Naive B cell (primary cell): ENCODE data around the gene ASB6. TPM values are rescaled to one million over a fixed set of nuclear protein-coding genes. Genes with fewer than 3 reads are reported as not detected.

Experiments
- ATAC-seq, 2 donors: fragments of 150-1000 bp; cut with Tn5 transposase; 2 replicates each; pipeline ENCODE4 v1.10.0; 2021; ENCODE audit warnings: low read depth in 2 of 2, mild to moderate bottlenecking in 2 of 2, moderate library complexity in 2 of 2
- DNase-seq: peaks from one replicate; pipeline ENCODE4 v3.0.0; 2022
- H3K27ac Mint-ChIP-seq, 6 donors: one replicate each; pipeline ENCODE4 v1.8.0; 2020 to 2022; ENCODE audit warnings: mild to moderate bottlenecking in 6 of 6, mixed read lengths in 6 of 6, moderate library complexity in 5 of 6, inconsistent platforms in 2 of 6
- H3K27me3 Mint-ChIP-seq, 3 donors: one replicate each; pipeline ENCODE4 v1.8.0; 2021 to 2022; ENCODE audit warnings: mixed read lengths in 3 of 3, mild to moderate bottlenecking in 1 of 3
- H3K36me3 Mint-ChIP-seq, 2 donors: one replicate each; pipeline ENCODE4 v1.8.0; 2020 to 2022; ENCODE audit warnings: mixed read lengths in 2 of 2, inconsistent platforms in 1 of 2, mild to moderate bottlenecking in 1 of 2
- H3K4me1 Mint-ChIP-seq, 3 donors: one replicate each; pipeline ENCODE4 v1.8.0; 2020 to 2022; ENCODE audit warnings: mixed read lengths in 3 of 3, inconsistent platforms in 1 of 3, mild to moderate bottlenecking in 1 of 3, moderate library complexity in 1 of 3
- H3K4me3 Mint-ChIP-seq, 8 donors: one replicate each; pipeline ENCODE4 v1.8.0; 2020 to 2022; ENCODE audit warnings: mild to moderate bottlenecking in 8 of 8, mixed read lengths in 8 of 8, moderate library complexity in 8 of 8, inconsistent platforms in 2 of 8
- H3K9me3 Mint-ChIP-seq, 7 donors: one replicate each; pipeline ENCODE4 v1.8.0; 2020 to 2022; ENCODE audit warnings: mixed read lengths in 7 of 7, mild to moderate bottlenecking in 5 of 7, inconsistent platforms in 2 of 7, moderate library complexity in 1 of 7
- polyA plus RNA-seq, 6 donors: library from polyadenylated mRNA; unstranded; fragments of 300-500 nt; fragmentation: Illumina TruSeq; gene quantifications; one replicate each; pipeline ENCODE4 v1.2.3, GENCODE V29; 2021; ENCODE audit warnings: low read depth in 6 of 6

ASB6 gene, protein sequence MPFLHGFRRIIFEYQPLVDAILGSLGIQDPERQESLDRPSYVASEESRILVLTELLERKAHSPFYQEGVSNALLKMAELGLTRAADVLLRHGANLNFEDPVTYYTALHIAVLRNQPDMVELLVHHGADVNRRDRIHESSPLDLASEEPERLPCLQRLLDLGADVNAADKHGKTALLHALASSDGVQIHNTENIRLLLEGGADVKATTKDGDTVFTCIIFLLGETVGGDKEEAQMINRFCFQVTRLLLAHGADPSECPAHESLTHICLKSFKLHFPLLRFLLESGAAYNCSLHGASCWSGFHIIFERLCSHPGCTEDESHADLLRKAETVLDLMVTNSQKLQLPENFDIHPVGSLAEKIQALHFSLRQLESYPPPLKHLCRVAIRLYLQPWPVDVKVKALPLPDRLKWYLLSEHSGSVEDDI
- 10 to 100 TPM; 13.3 to 23.4 (median 16.5) TPM for polyA plus RNA-seq

DNA sequence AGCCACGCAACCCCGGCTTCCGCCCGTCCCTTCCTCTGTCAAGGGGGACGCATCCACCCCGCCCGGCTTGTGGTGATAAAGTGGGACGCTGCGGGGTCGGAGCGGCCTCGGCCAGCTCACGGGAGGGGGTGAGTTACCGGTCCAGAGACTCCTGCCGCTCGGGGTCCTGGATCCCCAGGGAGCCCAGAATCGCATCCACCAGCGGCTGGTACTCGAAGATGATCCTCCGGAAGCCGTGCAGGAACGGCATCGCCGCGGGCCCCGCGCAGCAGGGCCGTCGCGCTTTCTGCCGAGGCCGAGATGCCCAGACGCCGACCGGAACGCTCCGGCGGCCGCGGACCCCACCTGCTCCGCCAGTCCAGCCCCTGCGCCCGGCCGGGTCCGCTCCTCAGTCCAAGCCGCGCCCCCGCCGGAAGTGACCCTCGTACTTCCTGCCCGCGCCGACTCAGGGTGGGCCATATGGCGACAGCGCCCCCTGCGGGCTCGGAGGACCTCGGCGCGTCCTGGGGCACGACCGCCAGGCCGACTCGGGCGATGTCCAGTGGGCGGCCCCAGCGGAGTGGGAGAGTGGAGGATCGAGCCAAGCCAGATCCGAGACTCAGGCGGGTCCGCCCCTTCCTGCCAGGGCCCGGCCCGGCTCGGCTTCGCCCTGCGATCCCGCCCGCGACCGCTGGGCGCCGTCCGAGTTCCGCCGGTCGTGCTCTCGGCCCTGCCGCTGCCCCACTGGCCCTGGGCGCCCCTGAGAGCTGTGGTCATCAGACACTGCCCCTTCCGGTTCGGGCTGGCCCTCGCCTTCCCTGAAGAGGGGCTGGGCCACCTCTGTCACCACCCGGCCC lies at the start of gene ASB6:
Gene ASB6, minus strand, starts transcription at position 402 of the 836 bp plus-strand sequence. Its CDS starts 152 bp downstream, at position 250.
- H3K4me3 Mint-ChIP-seq, result peak within 1 kb of the TSS; percentile 77 to 91 (median 84)
- peak; percentile 94 for DNase-seq
- peak within 1 kb of the TSS; percentile 82 to 95 (median 87) for H3K27ac Mint-ChIP-seq
- peaks cover 0 to 5% (median 0%) of the 10 kb centered on the region in 3 donors for H3K27me3 Mint-ChIP-seq
- peaks cover 0 to 8% of the 10 kb centered on the region in 2 donors for H3K36me3 Mint-ChIP-seq
- H3K9me3 Mint-ChIP-seq, result no peaks in the 10 kb centered on the region
- H3K4me1 Mint-ChIP-seq, result peaks cover 14 to 32% (median 19%) of the 10 kb centered on the region in 3 donors
- ATAC-seq, result peak; percentile 90 to 91

DNA sequence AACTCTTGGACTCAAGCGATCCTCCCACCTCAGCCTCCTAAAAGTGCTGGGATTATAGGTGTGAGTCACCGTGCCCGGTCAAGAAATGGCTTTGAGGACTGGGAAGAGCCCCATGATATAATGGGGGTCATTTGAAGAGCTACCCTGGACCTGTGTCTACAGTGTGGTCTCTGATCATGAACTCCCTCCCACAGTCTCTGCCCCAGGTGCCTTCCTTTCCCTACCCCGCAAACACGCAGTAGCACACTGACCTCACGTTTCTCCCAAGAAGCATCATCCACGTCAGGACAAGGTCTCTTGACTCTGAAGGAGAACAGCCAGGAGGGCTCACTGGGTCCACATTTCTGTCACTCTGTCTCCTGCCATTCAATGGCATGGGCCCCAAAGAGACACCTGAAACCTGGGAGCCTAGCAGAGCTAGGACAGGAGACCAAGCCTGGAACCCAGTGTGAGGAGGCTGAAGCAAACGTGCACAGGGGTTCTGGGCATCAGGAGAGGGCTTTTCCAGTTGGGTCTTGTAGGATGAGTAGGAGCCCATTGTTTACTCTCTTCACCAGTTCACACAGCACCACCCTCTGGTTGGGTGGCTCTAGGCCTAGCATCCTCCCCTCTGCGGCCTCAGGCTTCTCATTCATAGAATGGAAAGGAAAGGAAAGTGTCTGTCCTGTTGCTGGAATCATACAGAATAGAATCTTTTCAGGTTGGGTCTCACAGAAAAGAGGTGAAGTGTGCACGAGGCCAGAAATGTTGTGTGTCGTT lies 46.5 kb upstream of the ASB6 start:
- Mint-ChIP-seq H3K9me3 (no peaks in the 10 kb centered on the region), H3K27me3 (peaks cover 4 to 20% (median 8%) of the 10 kb centered on the region in 3 donors), H3K4me3 (no peak overlapping the region), H3K27ac (no peak overlapping the region), H3K4me1 (no peaks in the 10 kb centered on the region), H3K36me3 (no peaks in the 10 kb centered on the region)
- ATAC-seq, result no peak
- no peak for DNase-seq

DNA sequence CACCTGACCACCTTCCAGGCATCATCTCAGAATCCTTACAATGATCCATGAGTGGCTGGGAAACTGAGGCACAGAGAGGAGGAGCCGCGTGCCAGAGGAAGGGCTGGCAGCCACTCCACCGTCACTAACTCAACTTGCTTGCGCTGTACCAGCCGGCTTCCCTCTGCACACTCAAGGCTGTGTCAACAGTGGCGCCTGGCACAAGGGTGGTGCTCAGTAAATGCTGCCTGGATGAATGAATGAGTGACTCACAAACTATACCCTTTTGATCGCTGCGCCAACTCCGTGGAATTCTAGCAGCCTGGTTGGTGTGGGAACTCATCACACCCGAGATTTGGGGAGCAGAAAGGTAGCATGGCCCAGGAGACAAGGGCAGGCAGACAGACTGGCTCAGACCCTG lies 45.4 kb upstream of the ASB6 start:
- Mint-ChIP-seq H3K36me3 (no peaks in the 10 kb centered on the region), H3K4me3 (no peak overlapping the region), H3K27ac (no peak overlapping the region), H3K27me3 (peaks cover 4 to 30% (median 10%) of the 10 kb centered on the region in 3 donors), H3K4me1 (no peaks in the 10 kb centered on the region), H3K9me3 (no peaks in the 10 kb centered on the region)
- ATAC-seq, result no peak
- no peak for DNase-seq

DNA sequence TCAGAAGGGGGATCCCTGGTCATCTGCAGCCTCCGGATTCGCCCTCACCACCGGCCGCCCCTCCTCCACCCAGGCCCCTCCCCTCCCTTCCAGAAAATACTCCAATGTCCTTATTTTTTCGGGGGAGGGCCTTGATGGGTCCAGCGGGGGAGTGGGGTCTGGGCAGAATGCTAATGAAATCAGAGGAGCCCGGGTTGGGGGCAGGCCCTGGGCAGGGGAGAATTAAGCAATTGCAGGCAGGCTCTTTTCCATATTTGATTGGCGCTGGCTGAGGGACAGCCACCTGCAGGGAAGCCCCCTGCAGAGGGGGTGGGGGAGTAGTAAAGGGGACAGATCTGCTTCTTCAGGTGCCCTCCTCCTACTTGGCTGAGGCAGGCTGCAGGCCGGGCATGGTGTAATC lies 44.8 kb upstream of the ASB6 start:
- H3K9me3 Mint-ChIP-seq, result no peaks in the 10 kb centered on the region
- no peak for ATAC-seq
- peak overlapping the region in 1 of 6 donors; percentile 18 for H3K27ac Mint-ChIP-seq
- H3K36me3 Mint-ChIP-seq, result no peaks in the 10 kb centered on the region
- H3K27me3 Mint-ChIP-seq, result peaks cover 4 to 35% (median 15%) of the 10 kb centered on the region in 3 donors
- no peaks in the 10 kb centered on the region for H3K4me1 Mint-ChIP-seq
- H3K4me3 Mint-ChIP-seq, result no peak overlapping the region
- no peak for DNase-seq

DNA sequence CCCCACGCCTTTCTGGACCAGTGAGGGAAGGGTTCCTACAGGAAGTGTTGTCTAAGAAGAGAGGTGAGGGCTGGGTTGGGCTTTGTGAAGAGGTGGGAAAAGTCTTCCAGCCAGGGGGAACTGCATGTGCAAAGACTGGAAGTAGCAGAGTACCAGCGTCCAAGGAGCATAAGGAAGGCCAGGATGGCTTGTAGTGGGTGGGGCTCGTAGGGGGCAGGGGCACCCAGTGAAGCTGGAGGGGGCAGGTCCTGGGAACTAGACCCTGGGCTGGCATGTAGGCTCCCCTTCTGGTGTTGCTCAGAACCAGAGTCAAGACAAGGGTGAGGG lies 43.9 kb upstream of the ASB6 start:
- H3K27me3 Mint-ChIP-seq, result peaks cover 0 to 35% (median 15%) of the 10 kb centered on the region in 3 donors
- H3K27ac Mint-ChIP-seq, result peak overlapping the region in 1 of 6 donors; percentile 65
- H3K9me3 Mint-ChIP-seq, result no peaks in the 10 kb centered on the region
- H3K36me3 Mint-ChIP-seq, result no peaks in the 10 kb centered on the region
- DNase-seq (no peak), ATAC-seq (no peak)
- no peak overlapping the region for H3K4me3 Mint-ChIP-seq
- no peaks in the 10 kb centered on the region for H3K4me1 Mint-ChIP-seq

DNA sequence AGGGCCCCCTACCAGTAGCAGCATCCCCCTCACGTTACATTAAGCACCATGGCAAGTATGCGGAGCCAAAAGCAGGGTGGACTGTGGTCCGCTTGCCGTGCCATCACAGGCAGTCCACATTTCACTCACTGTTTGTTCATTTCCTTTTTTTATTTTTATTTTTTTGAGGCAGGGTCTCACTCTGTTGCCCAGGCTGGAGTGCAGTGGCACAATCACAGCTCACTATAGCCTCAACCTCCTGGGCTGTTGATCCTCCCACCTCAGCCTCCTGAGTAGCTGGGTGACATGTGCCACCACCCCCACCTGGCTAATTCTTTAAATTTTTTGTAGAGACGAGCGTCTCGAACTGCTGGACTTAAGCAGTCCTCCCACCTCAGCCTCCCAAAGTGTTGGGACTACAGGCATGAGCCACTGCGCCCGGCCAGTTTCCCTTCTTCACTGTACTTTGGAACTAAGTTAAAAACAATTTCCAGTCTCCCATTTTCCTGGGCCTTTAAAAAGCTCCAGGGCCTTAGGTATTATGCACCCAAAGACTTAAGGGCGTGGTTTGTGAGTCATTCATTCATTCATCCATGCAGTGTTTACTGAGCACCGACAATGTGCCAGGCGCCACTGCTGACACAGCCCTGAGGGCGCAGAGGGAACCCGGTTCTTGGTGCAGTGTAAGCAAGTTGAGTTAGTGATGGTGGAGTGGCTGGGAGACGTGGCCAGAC lies 43.4 kb upstream of the ASB6 start:
- Mint-ChIP-seq H3K36me3 (no peaks in the 10 kb centered on the region), H3K27ac (peak overlapping the region in 1 of 6 donors; percentile 57), H3K4me3 (no peak overlapping the region), H3K27me3 (peaks cover 0 to 35% (median 15%) of the 10 kb centered on the region in 3 donors), H3K4me1 (no peaks in the 10 kb centered on the region), H3K9me3 (no peaks in the 10 kb centered on the region)
- ATAC-seq (no peak), DNase-seq (no peak)

DNA sequence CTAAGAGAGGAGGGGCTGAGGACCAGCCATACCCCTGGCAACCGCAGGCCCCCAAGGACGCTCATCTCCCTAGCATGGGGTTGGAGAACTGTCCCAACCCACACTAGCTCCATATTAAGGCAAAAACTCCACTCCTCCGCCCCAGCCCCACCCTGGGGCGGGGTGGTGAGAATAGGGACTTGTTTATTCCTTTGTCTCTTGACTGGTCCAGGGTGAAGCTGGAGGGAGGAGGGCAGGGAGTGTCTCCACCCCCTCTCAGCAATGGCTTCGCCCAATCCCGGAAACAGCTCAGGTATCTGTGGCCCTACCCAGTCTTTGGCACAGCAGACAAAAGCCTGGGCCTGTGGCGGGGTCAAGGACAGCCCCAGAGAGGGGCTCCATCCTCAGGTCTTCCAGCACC lies 40.4 kb upstream of the ASB6 start:
- Mint-ChIP-seq H3K4me1 (no peaks in the 10 kb centered on the region), H3K27ac (no peak overlapping the region), H3K27me3 (peaks cover 3 to 53% (median 31%) of the 10 kb centered on the region in 3 donors), H3K4me3 (no peak overlapping the region), H3K9me3 (no peaks in the 10 kb centered on the region), H3K36me3 (no peaks in the 10 kb centered on the region)
- DNase-seq (no peak), ATAC-seq (no peak)

DNA sequence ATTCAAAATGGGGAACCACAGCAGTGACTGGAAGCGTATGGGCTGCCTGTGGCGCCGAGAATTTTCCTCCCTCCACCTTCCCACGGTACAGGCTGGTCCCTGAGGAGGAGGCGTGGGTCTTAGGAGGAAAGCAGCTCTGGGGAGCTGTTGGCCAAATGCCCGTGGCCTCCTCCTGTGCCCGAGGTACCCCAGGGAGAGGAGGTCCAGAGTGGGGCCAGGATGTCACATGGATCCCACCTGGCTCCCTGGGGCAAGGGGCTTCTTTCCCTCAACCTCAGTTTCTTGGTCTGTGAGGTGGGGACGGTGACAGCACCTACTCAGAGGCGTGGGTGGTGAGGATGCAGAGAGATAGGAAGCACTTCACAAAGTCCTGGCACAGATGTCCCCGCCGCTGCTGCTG lies 40.0 kb upstream of the ASB6 start:
- Mint-ChIP-seq H3K4me3 (no peak overlapping the region), H3K36me3 (no peaks in the 10 kb centered on the region), H3K4me1 (no peaks in the 10 kb centered on the region), H3K27ac (no peak overlapping the region), H3K9me3 (no peaks in the 10 kb centered on the region), H3K27me3 (peaks cover 5 to 57% (median 35%) of the 10 kb centered on the region in 3 donors)
- no peak for DNase-seq
- no peak for ATAC-seq

DNA sequence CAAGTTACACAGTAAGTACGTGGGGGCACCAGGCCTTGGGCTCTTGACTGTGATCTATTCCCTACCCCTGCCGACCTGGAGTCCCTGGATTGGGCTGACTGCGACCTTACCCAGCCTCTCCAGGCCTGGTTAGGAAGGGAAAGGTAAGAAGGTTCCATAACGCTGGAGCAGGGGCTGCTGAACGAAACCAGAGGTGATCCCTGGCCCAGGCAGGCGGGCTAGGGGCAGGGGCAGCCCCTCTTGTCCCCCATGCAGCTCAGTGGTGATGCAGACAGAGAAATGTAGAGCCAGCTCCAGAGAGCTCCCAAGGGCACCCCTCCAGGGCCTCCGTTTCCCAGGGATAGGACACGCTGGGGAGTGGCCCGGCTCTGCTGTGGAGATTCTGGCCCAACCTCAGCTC lies 37.6 kb upstream of the ASB6 start:
- ATAC-seq (no peak), DNase-seq (no peak)
- Mint-ChIP-seq H3K36me3 (no peaks in the 10 kb centered on the region), H3K4me1 (no peaks in the 10 kb centered on the region), H3K27me3 (peaks cover 11 to 62% (median 40%) of the 10 kb centered on the region in 3 donors), H3K9me3 (no peaks in the 10 kb centered on the region), H3K4me3 (no peak overlapping the region), H3K27ac (no peak overlapping the region)

DNA sequence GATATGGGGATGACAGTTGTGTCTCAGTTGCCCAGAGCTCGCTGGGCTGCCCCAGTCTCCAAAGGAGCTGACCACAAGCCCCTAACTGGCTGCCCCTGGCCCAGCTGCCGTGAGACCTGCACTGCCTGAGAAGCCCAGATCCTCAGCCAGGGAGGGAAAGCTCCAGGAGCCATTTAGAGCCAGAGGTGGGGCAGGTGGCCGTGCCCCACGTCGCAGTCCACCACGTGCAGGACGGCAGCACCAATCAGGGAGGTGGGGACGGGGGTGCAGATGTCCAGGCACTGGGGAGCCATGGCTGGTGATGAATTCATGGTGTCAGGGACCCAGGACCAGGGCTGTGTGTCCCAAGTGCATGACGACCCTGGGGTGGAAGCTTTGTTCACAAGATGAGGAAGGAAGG lies 36.9 kb upstream of the ASB6 start:
- no peaks in the 10 kb centered on the region for H3K4me1 Mint-ChIP-seq
- no peak for DNase-seq
- ATAC-seq, result no peak
- H3K27ac Mint-ChIP-seq, result no peak overlapping the region
- no peaks in the 10 kb centered on the region for H3K9me3 Mint-ChIP-seq
- H3K36me3 Mint-ChIP-seq, result no peaks in the 10 kb centered on the region
- H3K27me3 Mint-ChIP-seq, result peaks cover 11 to 56% (median 40%) of the 10 kb centered on the region in 3 donors
- H3K4me3 Mint-ChIP-seq, result no peak overlapping the region

DNA sequence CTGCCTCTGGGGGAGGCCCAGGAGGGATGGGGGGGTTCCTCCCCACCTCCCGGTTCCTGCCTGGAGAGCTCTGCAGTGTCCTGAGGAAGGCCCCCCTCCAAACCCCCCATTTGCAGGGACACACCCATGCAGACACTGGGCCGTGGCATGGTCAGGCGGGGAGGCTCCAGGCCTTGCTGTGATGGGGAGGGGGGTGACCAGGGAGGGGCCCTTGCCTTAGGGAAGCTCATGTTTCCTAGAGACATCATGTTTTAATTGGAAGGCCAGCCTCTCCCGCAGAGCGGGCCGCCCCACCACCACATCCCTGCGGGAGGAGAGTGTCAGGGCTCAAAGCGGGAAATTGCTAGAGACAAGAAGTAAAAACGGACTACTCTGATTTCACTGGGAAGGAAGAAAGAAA lies 35.5 kb upstream of the ASB6 start:
- Mint-ChIP-seq H3K27me3 (peaks cover 11 to 54% (median 39%) of the 10 kb centered on the region in 3 donors), H3K9me3 (no peaks in the 10 kb centered on the region), H3K4me3 (no peak overlapping the region), H3K27ac (peak overlapping the region in 1 of 6 donors; percentile 73), H3K36me3 (no peaks in the 10 kb centered on the region), H3K4me1 (no peaks in the 10 kb centered on the region)
- ATAC-seq (no peak), DNase-seq (no peak)

DNA sequence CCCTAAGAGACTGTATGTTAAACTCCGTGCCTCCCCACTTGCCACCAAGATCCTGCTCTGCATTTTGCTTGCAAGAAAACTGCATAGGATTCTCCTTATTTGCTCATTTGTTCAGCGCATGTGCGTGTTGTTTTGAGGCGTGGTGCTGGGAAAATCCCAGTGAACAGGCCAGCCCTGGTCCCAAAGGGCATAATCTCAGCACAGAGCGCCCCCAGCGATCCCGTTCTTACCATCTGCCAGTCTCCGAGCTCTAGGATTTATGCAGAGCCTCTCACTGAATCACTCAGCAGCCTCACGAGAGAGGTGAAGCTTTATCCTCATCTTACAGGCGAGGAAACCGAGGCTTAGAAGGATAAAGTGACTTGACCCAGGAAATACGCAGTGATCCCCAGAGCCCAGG lies 35.0 kb upstream of the ASB6 start:
- H3K27me3 Mint-ChIP-seq, result peaks cover 11 to 54% (median 34%) of the 10 kb centered on the region in 3 donors

DNA sequence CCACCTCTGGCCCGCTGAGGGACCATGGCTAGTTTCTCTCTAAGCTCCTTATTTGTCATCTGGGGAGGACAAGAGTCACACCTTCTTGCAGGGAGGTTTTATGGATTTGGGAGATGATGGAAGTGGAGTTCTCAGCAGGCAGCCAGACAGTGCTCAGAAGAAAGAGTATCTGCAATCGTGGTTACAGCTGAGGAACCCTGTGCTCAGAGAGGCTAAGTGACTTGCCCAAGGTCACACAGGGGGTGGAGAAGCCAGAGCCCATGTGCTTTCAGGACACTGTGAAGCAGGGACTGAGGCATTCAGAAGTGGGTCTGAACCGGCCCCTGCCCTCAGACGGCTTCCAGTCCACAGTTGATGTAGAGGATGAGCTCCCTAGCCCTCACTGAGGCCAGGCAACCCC lies 34.3 kb upstream of the ASB6 start:
- Mint-ChIP-seq H3K27ac (no peak overlapping the region), H3K9me3 (no peaks in the 10 kb centered on the region), H3K4me3 (no peak overlapping the region), H3K36me3 (no peaks in the 10 kb centered on the region), H3K4me1 (no peaks in the 10 kb centered on the region), H3K27me3 (peaks cover 11 to 57% (median 32%) of the 10 kb centered on the region in 3 donors)
- DNase-seq (no peak), ATAC-seq (no peak)

More for the DNA sequence above, 35.0 kb upstream of the ASB6 start:
- Mint-ChIP-seq H3K4me1 (no peaks in the 10 kb centered on the region), H3K4me3 (no peak overlapping the region), H3K36me3 (no peaks in the 10 kb centered on the region), H3K9me3 (no peaks in the 10 kb centered on the region), H3K27ac (peak overlapping the region in 2 of 6 donors; percentile 59 to 88)
- ATAC-seq (no peak), DNase-seq (no peak)
